Esophagus muscularis mucosa (tissue), 3 donors: Measurements from ENCODE around the gene DCAF8L2.

ENCODE experiments used
- POLR2A ChIP-seq: fragments of 450-650 bp; IDR thresholded peaks from one replicate; pipeline ENCODE4 v1.6.1; 2017; ENCODE audit warnings: antibody characterized with exemption, moderate library complexity, mild to moderate bottlenecking, low read depth
- TF ChIP-seq, protein P1 (sequence below), 3 experiments: fragments of 200-600 bp in 2 of 3; fragments of 450-650 bp in 1 of 3; sonication (generic) in 2 of 3; IDR thresholded peaks; one replicate each; pipeline ENCODE4 v1.5.1; 2017 to 2019; ENCODE audit warnings: antibody characterized with exemption in 3 of 3, mild to moderate bottlenecking in 2 of 3, moderate library complexity in 1 of 3

DNA sequence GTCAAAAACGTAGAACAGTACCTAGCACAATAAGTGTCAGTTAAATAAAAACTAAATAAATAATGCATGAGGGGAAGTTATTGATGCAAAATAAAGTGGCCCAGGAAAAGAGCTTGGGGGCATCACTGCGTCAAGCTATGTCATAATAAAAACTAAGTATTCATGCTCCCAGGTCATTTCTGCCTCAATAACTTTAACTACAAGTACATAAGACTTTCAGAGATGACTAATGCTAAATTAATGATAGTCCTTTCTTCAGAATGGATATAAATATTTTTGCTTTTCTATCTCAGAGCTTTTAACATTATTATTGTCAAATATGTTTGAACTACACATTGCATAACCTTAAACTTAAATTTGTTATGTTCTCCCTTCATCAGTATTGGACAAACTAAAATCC is 125.5 kb downstream of the DCAF8L2 start:
- TF ChIP-seq POLR2A: no peak
- TF ChIP-seq, protein P1, sequence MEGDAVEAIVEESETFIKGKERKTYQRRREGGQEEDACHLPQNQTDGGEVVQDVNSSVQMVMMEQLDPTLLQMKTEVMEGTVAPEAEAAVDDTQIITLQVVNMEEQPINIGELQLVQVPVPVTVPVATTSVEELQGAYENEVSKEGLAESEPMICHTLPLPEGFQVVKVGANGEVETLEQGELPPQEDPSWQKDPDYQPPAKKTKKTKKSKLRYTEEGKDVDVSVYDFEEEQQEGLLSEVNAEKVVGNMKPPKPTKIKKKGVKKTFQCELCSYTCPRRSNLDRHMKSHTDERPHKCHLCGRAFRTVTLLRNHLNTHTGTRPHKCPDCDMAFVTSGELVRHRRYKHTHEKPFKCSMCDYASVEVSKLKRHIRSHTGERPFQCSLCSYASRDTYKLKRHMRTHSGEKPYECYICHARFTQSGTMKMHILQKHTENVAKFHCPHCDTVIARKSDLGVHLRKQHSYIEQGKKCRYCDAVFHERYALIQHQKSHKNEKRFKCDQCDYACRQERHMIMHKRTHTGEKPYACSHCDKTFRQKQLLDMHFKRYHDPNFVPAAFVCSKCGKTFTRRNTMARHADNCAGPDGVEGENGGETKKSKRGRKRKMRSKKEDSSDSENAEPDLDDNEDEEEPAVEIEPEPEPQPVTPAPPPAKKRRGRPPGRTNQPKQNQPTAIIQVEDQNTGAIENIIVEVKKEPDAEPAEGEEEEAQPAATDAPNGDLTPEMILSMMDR (IDR thresholded peaks at IDR 0.05): no peak
